Activated CD8-positive, alpha-beta memory T cell treated with anti-CD3 and anti-CD28 coated beads, Interleukin-2, amount 50 U/mL, for 1 hour (primary cell): ENCODE results near the gene AOC2.
"Not testable (repeated sequence)": the region's sequence is repeated elsewhere in the genome, so short reads cannot be mapped to it uniquely, and the experiment has no call there.

Source experiments
- DNase-seq: peaks from one replicate; pipeline ENCODE4 v3.0.0-alpha.2; 2020; ENCODE audit errors: extremely low read depth

Gene AOC2

GRCh38 chr17:42855048-42855596, 10.7 kb downstream of the AOC2 start:
- no peak for DNase-seq

- DNase-seq: not testable (repeated sequence)
Measured at GRCh38 chr17:42856093-42856492, 11.7 kb downstream of the AOC2 start.

DNA sequence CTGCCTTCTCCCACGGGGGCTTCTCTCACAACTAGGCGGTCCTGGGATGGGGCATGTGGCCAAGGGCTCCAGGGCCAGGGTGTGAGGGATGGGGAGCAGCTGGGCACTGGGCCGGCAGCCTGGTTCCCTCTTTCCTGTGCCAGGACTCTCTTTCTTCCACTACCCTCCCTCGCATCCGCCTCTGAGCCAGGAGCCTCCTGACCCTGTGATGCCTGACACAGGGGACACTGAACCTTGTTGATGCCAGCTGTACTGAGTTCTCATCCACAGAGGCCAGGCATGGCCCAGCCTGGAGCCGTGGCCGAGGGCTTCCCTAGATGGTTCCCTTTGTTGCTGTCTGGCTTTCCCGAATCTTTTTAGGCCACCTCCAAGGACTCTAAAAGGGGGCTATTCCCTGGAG, 12.1 kb downstream of the AOC2 start:
- not testable (repeated sequence) for DNase-seq

DNA sequence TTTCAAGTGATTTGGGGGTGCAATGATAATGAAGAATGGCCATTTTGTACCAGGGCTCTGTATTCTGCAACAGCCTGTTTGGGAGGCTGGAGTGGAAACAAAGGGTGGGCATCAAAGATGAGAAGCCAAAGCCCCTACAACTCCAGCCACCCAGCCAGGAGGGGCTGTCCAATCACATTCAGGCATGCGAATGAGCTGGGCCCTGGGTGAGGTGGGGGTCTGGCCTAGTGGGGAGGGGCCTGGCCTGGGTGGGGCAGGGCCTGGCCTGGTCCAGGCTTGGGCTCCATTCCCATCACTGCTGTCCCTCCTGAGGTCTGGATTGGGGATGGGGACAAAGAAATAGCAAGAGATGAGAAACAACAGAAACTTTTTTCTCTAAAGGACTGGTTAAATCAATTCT, 13.0 kb downstream of the AOC2 start:
- no peak for DNase-seq

- no peak for DNase-seq
Measured at GRCh38 chr17:42865638-42866094, 21.3 kb downstream of the AOC2 start.

GRCh38 chr17:42866216-42866615, 21.8 kb downstream of the AOC2 start:
- no peak for DNase-seq

DNA sequence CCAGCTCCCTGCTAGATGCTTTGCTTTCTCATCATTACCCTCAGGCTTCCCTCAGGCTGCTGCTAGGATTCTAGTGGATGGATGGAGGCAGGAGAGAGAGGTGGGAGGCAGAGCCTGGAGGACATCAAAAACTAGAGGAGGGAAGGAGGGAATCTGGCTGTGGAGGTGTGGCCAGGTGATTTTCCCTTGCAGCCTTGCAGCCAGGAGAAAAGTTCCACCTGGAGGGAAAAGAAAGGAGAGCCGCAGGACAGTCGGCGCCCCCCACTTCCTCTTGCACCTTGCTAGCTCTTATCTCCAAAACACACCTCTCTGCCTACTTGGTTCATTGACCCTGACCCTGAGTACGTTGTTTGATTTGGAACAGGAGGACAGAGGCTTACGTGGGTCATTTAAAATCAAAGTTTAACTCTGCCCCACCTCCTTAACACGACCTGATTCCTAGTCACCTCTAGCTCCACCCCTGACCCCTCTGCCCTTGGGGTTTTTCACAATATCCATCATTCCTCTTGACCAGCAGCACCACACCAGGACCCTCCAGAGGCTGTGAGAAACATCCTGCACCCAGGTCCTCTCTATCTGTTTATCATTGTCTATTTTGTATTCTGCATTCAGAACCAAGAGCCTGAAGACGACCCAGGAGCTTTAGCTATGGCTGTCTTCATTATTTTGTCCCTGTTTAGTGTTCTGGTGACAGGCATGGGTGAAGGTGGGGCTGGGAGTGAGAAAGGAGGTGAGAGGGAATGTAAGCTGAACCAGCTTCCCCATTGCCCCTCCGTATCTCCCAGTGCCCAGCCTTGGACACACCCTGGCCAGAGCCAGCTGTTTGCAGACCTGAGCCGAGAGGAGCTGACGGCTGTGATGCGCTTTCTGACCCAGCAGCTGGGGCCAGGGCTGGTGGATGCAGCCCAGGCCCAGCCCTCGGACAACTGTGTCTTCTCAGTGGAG, 22.5 kb downstream of the AOC2 start:
- DNase-seq: no peak

GRCh38 chr17:42867694-42868261, 23.4 kb downstream of the AOC2 start:
- not testable (repeated sequence) for DNase-seq

- no peak for DNase-seq
Measured at GRCh38 chr17:42868338-42868737, 24.0 kb downstream of the AOC2 start.

DNA sequence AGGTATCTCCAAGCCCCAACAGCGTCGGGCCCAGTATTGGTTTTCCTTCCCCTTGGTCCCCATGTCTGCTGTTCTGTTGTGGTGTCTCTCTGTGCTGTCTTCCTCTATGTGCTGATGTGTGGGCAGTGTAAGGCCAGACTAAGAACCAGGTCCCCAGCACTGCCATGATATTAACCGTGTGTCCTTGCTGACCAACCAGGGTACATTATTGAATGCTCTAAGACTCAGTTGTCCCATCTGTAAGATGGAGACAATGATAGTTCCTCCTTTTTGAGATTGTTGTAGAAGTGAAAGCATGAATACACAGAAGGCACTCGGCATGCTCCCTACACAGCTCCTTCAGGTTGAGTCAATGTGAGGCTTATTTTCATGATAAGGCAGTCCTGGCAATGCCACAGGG, 27.3 kb downstream of the AOC2 start:
- no peak for DNase-seq

- no peak for DNase-seq
Measured at GRCh38 chr17:42872251-42872965, 28.0 kb downstream of the AOC2 start.

- DNase-seq: no peak
Measured at GRCh38 chr17:42873315-42873714, 28.9 kb downstream of the AOC2 start.

GRCh38 chr17:42873932-42874695, 29.7 kb downstream of the AOC2 start:
- DNase-seq: not testable (repeated sequence)

DNA sequence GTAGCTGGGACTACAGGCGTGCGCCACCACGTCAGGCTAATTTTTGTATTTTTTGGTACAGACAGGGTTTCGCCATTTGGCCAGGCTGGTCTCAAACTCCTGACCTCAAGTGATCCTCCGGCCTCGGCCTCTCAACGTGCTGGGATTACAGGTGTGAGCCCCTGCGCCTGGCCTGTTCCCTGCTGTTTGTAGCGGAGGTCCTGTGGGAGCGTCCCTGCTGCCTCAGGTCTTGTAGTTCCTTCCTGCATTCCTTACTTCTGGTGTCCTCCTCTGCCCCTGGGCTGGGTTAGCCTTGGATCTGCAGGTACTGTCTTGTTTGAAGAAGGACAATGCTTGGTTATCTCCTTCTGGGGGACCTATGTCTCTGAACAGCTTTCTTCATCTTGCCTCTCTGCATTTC, 32.7 kb downstream of the AOC2 start:
- DNase-seq: no peak

GRCh38 chr17:42878123-42878880, 33.9 kb downstream of the AOC2 start:
- no peak for DNase-seq

DNA sequence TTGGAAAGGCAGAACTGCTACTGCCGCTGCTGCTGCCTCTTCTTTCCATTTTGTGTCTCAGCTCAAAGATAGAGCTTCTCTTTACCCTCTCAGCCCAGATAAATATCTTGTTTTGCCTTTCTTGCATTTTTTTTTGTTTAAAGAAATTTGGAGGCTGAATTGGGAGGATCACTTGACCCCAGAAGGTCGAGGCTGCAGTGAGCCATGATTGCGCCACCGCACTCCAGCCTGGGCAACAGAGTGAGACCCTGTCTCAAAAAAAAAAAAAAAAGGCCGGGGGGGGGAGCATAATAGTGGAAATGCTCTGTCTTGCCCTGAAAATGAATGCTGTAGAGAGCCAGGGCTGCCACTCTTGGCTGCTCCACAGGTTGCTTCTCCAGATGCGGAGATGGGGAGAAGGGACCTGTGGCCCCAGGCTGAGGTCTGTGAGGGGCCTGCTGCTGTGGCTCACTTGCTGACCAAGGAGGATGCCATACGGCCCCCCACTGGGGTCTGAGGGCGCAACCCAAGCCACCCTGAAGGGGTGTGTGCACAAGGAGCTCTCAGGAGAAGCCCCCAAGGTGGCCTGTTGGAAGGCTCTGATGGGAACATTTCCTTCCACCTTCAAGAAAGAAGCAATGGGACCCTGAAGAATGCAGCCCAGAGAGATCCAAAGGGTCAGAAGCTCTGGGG, 34.7 kb downstream of the AOC2 start:
- no peak for DNase-seq

GRCh38 chr17:42879596-42879985, 35.2 kb downstream of the AOC2 start:
- DNase-seq: no peak

- DNase-seq: no peak
Measured at GRCh38 chr17:42880776-42881310, 36.5 kb downstream of the AOC2 start.

DNA sequence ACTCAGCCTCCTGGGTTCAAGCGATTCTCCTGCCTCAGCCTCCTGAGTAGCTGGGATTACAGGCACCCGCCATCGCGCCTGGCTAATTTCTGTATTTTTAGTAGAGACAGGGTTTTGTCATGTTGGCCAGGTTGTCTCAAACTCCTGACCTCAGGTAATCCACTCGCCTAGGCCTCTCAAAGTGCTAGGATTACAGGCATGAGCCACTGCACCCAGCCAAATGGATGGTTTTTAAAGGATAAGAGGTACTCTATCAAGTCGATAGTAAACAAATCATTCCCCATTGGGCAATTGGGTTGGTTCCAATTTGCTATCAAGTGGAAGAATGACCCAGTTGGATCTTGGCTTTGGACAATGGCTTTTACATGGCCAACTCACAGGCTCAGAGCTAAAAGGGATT, 37.3 kb downstream of the AOC2 start:
- DNase-seq: not testable (repeated sequence)

DNA sequence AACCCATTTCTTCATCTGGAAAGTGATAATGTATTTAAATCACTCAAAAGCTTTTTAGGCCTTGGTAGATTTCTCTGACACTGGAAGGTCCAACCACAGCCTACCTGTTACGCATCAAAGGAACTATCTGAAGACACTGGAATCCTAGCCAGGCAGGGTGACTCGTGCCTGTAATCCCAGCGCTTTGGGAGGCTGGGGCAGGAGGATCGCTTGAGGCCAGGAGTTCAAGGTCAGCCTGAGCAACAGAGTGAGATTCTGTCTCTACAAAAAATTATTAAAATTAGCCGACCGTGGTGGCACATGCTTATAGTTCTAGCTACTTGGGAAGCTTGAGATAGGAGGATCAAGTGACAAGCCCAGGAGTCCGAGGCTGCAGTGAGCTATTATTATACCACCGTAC, 37.8 kb downstream of the AOC2 start:
- no peak for DNase-seq
